ENCODE measurements around the gene SCRT2.
"Not testable (repeated sequence)": the region's sequence is repeated elsewhere in the genome, so short reads cannot be mapped to it uniquely, and the experiment has no call there.

The SCRT2 gene

GRCh38 chr20:653110-653589 lies 22.5 kb downstream of the SCRT2 start, which contains the start of gene SRXN1:
Gene SRXN1 (minus strand): TSS chr20:653200. CDS start chr20:653185, 15 bp downstream.
- peak; percentile 93 for ATAC-seq
- peak; percentile 90 for DNase-seq

GRCh38 chr20:652615-653109 lies 22.9 kb downstream of the SCRT2 start:
- DNase-seq = no peak
- peak; percentile 2 for ATAC-seq

DNA sequence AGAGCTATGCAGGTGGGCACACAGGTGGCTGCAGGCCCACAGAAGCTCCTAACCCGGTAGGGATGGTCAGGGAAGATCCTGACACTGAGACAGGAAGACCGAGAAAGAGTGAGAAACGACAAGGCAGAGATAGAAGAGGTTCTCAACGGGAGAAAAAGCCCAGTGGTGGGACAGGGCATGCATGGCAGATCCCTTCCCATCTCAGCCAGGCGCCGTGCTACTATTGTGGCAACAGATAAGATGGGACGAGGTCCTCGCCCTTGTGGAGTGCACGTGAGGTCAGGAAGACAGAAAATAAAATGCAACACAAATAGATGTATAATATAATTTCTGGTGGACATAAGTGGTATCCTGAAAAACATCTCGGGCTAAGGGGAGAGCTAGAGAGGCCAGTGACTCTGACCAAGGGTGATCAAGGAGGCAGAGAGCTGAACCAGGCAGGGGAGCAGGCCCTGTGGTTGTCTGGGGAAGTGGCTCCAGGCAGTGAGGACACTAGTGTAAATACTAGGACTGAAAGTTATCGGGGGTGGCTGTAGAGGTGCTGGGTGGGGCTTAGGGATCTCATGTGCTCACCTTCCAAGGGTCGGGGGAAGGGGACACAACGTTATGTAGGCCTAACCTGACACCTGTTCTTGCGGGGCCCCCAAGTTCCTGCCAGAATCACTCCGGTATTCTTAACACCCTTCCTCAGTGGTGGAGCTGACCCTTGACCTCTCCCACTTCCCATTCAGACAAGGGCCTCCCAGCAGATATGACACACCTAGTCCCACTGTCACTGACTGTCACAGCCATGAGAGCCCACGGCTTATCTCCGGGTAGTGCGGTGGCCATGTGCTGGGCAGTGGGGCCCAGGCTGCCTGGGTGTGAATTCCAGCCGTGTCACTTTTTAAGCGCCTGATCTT lies 23.6 kb downstream of the SCRT2 start:
- ATAC-seq (peak; percentile 1), DNase-seq (no peak)

DNA sequence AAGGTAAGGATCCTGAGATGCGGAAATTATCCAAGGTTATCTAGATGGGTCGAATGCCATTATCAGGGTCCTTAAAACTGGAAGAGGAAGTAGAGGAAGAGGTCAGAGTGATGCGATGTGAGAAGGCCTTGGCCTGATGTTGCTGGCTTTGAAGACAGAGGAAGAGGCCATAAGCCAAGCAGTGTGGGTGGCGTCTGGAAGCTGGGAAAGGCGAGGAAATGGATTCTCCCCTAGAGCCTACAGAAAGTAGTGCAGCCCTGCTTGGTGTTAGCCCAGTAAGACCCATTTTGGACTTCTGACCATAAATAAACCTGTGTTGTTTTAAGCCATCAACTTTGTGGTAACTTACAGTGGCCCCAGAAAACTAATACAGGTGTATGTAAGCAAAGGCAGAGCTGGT lies 24.6 kb downstream of the SCRT2 start:
- no peak for ATAC-seq
- DNase-seq = no peak

- DNase-seq (no peak), ATAC-seq (no peak)
Observed at GRCh38 chr20:650281-650680, 25.3 kb downstream of the SCRT2 start.

DNA sequence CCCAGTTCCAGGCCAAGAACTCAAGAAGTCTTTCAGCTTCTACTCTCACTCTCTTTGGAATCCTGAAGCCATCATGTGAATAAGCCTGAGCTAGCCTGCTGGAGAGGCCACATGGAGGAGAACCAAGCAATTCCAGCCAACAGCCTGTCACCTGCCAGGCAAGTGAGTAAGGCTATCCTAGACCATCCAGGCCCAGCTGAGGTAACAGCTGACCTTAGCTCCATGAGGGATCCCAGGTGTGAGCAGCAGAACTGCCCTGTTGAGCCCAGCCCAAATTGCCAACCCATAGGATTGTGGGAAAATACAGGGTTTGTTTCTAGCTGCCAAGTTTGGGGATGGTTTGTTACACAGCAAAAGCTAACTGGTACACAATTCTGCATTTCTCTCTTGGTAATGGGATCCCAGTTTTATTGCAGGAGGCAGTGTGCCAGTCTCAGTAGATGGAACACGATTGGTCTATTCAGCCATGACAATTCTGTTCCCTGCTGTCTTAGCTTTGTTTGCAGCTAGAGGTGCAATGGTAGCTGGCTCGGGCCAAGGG lies 28.1 kb downstream of the SCRT2 start:
- ATAC-seq = no peak
- DNase-seq = no peak

DNA sequence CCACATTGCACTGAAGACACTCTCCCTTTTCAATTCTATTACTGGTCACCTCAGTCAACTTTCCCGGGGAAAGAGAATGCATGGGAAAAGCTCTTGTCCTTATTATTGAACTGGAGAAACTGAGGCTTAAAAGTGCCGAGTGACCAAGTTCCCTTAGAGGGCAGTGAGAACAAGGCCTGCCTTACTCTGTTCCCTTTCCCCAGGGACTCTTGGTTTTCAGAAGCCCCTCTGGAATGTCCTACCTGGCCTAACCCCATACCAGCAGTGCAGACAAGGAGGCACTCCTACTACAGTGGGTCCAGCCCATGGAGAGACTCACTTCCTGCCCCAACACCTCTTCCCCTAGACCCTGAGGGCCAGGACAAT lies 28.8 kb downstream of the SCRT2 start:
- DNase-seq (no peak), ATAC-seq (no peak)

DNA sequence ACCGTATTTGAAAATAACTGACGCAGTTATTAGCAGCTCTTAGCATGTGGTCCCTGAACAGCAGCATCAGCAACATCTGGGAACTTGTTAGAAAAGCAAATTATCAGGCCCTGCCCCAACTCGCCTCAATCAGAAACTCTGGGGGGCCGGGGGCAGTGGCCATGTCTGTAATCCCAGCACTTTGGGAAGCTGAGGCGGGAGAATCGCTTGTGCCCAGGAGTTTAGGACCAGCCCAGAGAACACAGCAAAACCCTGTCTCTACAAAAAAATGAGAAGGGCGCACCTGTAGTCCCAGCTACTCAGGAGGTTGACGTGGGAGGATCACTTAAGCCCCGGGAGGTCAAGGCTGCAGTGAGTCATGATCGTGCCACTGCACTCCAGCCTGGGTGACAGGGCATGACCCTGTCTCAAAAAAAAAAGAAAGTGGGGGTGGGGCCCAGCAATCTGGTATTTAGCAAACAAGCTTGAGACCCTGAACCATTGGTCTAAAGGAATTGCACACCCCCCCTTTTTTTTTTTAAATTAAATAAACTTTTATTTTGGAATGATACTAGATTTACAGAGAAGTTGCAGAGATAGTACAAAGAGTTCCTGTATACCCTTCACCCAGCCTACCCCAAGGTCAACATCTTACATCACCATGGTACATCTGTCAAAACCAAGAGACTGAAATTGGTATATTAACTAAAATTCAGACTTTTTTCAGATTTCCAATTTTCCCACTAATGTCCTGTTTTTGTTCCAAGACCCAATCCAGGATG lies 29.3 kb downstream of the SCRT2 start:
- ATAC-seq = no peak
- DNase-seq = no peak

GRCh38 chr20:645318-646106 lies 30.1 kb downstream of the SCRT2 start:
- peak; percentile 80 for DNase-seq
- peak; percentile 64 for ATAC-seq

DNA sequence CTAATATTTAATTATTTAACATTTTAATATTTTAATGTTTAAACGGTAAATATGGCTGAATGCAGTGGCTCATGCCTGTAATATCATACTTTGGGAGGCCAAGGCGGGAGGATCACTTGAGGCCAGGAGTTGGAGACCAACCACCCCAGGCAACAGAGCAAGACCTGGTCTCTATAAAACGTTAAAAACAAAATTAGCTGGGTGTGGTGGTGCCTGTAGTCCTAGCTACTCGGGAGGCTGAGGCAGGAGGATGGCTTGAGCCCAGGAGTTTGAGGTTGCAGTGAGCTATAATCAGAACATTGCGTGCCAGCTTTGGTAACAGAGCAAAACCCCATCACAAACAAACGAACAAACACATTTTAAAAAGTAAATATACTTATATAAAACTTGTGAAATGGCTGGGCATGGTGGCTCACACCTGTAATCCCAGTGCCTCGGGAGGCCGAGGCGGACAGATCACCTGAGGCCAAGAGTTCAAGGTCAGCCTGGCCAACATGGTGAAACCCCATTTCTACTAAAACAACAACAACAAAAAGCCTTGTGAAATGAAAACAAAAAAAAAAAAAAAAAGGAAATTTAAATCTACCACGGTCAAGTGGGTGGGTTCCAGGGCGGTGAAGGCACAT lies 30.8 kb downstream of the SCRT2 start:
- ATAC-seq (no peak), DNase-seq (no peak)

DNA sequence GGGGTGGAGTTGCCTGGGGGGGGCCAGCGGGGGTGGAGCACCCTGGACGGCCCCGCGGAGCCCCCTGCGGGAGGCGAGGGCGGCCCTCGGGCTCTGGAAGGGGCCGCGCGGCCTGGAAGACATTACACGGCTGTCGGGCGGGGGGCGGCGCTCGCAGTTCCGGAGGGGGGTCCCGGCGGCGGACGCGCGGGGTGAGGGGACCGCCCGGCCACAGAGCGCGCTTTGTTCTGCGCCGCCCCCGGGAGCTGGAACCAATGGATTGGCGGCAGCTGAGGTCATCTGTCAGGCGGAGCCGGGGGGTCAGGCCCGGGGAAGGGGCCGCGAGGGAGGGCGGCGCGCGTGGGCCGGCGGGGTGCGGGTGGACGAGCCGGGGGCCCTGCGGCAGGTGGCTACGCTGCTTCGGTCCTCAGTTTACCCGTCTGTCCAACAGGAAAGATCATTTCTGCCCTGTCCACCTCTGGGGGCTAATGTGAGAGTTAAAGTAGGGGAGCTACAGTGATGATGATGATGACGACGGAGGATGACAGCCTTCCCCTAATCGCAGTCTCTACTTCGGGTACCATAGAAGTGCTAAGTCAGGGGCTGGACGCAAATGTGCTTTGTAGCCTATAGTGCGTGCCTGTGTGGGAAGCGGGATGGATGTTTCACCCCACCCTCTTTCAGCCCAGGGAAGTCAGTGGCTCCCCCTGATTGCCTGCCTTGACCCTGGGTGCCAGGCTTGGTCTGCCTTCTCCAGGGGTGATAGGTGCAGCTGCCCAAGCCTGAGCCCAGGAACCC lies 33.0 kb downstream of the SCRT2 start:
- no peak for DNase-seq
- ATAC-seq = no peak

DNA sequence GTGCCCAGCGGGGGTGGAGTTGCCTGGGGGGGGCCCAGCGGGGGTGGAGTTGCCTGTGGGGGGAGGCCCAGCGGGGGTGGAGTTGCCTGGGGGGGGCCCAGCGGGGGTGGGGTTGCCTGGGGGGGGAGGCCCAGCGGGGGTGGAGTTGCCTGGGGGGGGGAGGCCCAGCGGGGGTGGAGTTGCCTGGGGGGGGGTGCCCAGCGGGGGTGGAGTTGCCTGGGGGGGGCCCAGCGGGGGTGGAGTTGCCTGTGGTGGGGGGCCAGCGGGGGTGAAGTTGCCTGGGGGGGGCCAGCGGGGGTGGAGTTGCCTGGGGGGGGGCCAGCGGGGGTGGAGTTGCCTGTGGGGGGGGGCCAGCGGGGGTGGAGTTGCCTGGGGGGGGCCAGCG lies 33.6 kb downstream of the SCRT2 start:
- not testable (repeated sequence) for DNase-seq, ATAC-seq

- no peak for ATAC-seq
- no peak for DNase-seq
Observed at GRCh38 chr20:641516-641875, 34.1 kb downstream of the SCRT2 start.

- no peak for ATAC-seq
- DNase-seq = no peak
Observed at GRCh38 chr20:640674-641515, 34.7 kb downstream of the SCRT2 start.

DNA sequence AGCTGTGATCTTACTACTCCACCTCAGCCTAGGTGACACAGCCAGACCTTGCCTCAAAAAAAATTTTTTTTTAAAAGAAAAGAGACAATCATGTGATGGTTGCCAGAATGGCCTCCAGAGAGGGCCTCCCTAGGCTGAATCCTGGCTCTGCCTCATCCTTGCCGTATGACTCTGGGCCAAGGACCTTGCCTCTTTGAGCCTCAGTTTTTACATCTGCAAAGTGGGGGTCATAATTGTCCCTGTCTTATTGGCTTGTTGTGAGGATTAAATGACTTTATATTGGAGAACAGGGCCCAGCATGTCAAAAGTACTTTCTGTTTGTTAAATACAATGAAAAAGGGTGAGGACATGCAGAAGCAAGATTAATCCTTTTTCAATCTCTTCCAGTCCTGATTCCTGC lies 37.0 kb downstream of the SCRT2 start:
- DNase-seq = no peak
- no peak for ATAC-seq

DNA sequence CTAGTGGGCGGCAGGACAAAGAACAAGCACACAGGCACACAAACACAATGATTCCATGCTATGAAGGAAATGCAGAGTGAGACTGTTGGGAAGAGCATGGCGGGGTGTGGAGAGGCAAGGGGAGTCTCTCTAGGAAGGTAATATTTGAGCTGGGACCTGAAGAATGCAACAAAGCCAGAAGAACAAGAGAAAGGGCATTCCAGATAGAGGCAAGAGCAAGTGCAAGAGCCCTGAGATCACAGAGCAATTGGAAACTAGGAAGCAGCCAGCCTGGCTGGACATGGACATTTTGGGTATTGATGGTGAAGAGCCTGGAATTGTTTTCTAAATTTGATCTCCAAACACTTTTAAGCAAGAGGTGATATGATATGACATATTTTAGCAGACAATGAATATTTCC lies 38.0 kb downstream of the SCRT2 start:
- ATAC-seq (no peak), DNase-seq (no peak)

DNA sequence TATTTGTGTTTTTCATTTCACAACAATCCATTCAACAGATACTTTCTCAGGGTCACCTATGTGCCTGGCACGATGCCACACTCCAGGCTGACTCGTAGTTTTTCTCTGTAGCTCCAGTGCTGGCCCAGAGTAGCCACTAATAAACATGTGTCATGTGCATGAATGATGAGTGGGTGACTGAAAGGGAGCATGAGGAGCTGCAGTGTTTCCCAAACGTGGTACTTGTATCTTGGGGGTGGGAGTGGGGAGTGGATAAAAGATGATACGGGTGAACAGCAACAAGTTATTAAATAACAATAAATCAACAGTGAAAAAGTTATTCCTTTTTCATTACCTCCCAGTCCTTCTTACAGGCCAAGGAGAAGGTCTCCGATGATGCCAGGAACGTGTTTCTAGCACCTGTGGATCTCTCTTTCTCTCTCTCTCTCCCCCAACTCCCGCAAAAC lies 39.7 kb downstream of the SCRT2 start:
- DNase-seq (no peak), ATAC-seq (no peak)

- no peak for DNase-seq
- ATAC-seq = no peak
Observed at GRCh38 chr20:635028-635892, 40.3 kb downstream of the SCRT2 start.
